BJ (cell line): ENCODE data around the gene GHRHR. TPM values are rescaled to one million over a fixed set of nuclear protein-coding genes. Genes with fewer than 3 reads are reported as not detected.

Source experiments
- CTCF ChIA-PET: fragments of 350-600 bp; formaldehyde crosslinking; extraction: SDS; loops from one replicate; lab custom pipeline; 2021; ENCODE audit warnings: antibody characterized with exemption, inconsistent platforms; lab: Yijun Ruan, JAX
- POLR2A ChIA-PET: fragments of 300-600 bp; sonication (Branson Sonifier 250); formaldehyde crosslinking; extraction: SDS; loops from one replicate; lab custom pipeline; 2021; ENCODE audit warnings: antibody characterized with exemption; lab: Charles Lee
- DNase-seq: peaks from one replicate; pipeline ENCODE4 v3.0.0-alpha.2; 2011; ENCODE audit warnings: low read depth
- H3K27me3 ChIP-seq: 2 replicates; pipeline ENCODE4 v1.6.0; 2011; ENCODE audit warnings: low read length; ENCODE audit not compliant: control insufficient read depth, insufficient read depth
- H3K36me3 ChIP-seq: 2 replicates; pipeline ENCODE4 v1.5.1; 2011; ENCODE audit warnings: low read length; ENCODE audit not compliant: control insufficient read depth, insufficient read depth
- H3K4me3 ChIP-seq: 2 replicates; pipeline ENCODE4 v1.5.1; 2011; ENCODE audit warnings: low read depth, mild to moderate bottlenecking, control low read depth, low read length
- polyA plus RNA-seq: library from polyadenylated mRNA; depleted of rRNA; stranded (reverse); fragments of >200 nt; gene quantifications from 2 replicates; pipeline ENCODE4 v1.2.3, GENCODE V29; 2011
- TF ChIP-seq, protein P1 (sequence below): IDR thresholded peaks from 2 replicates; pipeline ENCODE4 v1.5.1; 2011; ENCODE audit warnings: low read depth, mild to moderate bottlenecking, control low read depth, inconsistent platforms, low read length, moderate library complexity; ENCODE audit not compliant: insufficient read depth

The GHRHR gene
- polyA plus RNA-seq, 1 experiment, result not detected

DNA sequence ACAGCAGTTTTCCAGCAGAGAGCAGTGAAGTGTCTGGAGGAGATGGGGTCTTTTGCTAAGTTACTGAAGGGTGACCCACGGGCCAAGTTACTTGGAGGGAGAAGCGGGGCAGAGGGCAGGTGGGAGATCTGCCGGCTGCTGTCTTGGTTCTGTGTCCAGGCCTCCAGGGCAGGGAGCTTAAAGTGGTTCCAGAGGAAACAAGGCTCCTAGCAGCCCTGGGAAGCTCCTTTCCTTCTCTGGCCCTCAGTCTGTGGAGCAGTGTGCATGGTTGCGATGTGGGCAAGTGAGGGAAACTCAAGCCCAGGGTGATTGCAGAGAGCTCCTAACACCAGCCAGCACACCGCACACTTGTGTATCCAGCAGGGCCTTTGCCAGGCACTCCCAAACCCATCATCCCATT, 6.3 kb downstream of the GHRHR start:
- TF ChIP-seq, protein P1, sequence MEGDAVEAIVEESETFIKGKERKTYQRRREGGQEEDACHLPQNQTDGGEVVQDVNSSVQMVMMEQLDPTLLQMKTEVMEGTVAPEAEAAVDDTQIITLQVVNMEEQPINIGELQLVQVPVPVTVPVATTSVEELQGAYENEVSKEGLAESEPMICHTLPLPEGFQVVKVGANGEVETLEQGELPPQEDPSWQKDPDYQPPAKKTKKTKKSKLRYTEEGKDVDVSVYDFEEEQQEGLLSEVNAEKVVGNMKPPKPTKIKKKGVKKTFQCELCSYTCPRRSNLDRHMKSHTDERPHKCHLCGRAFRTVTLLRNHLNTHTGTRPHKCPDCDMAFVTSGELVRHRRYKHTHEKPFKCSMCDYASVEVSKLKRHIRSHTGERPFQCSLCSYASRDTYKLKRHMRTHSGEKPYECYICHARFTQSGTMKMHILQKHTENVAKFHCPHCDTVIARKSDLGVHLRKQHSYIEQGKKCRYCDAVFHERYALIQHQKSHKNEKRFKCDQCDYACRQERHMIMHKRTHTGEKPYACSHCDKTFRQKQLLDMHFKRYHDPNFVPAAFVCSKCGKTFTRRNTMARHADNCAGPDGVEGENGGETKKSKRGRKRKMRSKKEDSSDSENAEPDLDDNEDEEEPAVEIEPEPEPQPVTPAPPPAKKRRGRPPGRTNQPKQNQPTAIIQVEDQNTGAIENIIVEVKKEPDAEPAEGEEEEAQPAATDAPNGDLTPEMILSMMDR, result no peak
- Histone ChIP-seq H3K27me3 (peaks cover 25% of the 10 kb centered on the region), H3K4me3 (no peak overlapping the region), H3K36me3 (no peaks in the 10 kb centered on the region)
- POLR2A ChIA-PET, result no interaction called here
- CTCF ChIA-PET, result interaction anchor here (1.6 to 6.8 kb wide), 4 partner anchors 13 to 164 kb away, joined by 5 to 48 read pairs (median 6); no protein-coding TSS in a partner anchor
- no peak for DNase-seq

DNA sequence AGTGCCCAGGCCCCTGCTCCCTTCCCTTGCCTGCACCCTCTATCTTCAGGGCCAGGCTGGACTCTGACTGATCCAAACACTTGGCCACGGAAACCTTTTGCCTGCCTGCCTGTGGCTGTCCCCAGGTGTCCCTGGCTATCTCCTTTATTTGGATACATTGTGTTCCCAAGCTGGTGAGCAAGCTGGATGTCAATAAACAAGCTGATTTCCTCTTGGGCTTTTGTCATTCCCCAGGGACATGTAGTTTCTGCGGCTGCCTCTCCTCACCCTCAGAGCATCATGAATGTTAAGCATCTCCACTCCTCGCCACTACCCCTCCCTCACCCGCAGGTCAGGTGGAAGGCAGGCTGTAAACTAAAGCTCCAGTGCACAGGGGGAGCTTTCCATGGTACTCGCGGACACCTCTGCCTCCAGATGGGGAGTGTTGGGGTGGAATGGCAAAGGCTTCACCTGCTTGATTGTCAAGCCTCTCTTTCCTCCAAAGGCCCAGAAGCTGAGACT, 6.9 kb downstream of the GHRHR start:
- POLR2A ChIA-PET, result interaction anchor here (0.6 kb wide), 1 partner anchor 154 kb away, joined by 9 read pairs; no protein-coding TSS in a partner anchor
- no peak overlapping the region for H3K4me3 ChIP-seq
- TF ChIP-seq, protein P1, result no peak
- H3K27me3 ChIP-seq, result peaks cover 25% of the 10 kb centered on the region
- CTCF ChIA-PET, result interaction anchor here (0.7 to 6.8 kb wide), 4 partner anchors 12 to 164 kb away, joined by 3 to 48 read pairs (median 6); no protein-coding TSS in a partner anchor
- no peaks in the 10 kb centered on the region for H3K36me3 ChIP-seq
- no peak for DNase-seq

DNA sequence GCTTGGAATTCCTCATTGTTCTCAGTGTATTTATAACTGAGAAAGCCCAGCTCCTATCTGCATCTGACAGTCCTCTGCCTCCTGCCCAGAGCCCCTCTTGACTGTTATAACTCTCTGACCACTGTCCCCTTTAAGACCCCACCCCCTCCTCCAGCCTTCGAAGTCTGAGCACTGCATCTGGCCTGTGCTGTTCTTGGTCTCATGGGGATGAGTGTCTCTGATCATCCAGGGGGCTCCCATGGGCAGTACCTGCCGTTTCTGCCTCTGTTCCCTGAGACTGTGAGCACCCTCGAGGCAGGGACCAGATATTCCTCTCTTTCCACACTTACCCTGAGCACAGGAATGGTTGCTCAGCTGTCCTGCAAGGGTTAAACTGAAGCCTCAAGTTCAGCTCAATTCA, 7.7 kb downstream of the GHRHR start:
- TF ChIP-seq, protein P1, result no peak
- Histone ChIP-seq H3K27me3 (peaks cover 24% of the 10 kb centered on the region), H3K4me3 (no peak overlapping the region), H3K36me3 (no peaks in the 10 kb centered on the region)
- ChIA-PET CTCF (interaction anchor here (0.7 to 6.8 kb wide), 6 partner anchors 11 to 221 kb away, joined by 3 to 48 read pairs (median 6); no protein-coding TSS in a partner anchor), POLR2A (no interaction called here)
- DNase-seq, result no peak

DNA sequence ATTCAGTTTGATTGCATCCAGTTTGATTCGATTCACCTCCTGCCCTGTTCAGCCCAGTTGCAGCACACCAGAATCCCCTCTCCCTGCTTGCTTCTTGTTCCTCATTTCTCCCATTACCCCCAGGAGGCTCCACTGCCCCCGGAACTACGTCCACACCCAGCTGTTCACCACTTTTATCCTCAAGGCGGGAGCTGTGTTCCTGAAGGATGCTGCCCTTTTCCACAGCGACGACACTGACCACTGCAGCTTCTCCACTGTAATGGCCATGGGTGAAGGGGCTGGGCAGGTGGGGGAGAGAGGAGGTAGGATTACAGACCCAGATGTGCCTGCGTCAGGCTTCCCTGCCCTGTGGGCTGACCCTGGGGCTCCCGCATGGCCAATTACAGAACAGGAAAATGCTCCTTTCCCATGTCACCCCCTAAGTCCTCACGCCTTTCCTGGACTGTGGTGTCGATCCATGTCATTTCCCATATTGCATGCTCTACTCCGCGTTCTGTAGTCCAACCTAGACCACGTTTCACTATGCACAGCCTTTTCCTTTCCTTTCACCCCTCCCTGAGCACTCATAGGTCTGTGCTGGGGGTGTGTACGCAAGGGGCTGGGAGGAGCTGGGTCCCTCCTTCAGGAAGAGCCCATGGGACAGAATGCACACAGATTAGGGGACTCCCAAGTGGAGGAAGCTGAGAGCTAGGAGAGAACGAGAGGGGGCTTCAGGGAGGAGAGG, 8.2 kb downstream of the GHRHR start:
- H3K27me3 ChIP-seq, result peaks cover 22% of the 10 kb centered on the region
- no peaks in the 10 kb centered on the region for H3K36me3 ChIP-seq
- TF ChIP-seq, protein P1, result no peak
- H3K4me3 ChIP-seq, result no peak overlapping the region
- CTCF ChIA-PET, result interaction anchor here (0.7 to 6.8 kb wide), 6 partner anchors 11 to 227 kb away, joined by 3 to 48 read pairs (median 4); no protein-coding TSS in a partner anchor
- no peak for DNase-seq
- POLR2A ChIA-PET, result no interaction called here

DNA sequence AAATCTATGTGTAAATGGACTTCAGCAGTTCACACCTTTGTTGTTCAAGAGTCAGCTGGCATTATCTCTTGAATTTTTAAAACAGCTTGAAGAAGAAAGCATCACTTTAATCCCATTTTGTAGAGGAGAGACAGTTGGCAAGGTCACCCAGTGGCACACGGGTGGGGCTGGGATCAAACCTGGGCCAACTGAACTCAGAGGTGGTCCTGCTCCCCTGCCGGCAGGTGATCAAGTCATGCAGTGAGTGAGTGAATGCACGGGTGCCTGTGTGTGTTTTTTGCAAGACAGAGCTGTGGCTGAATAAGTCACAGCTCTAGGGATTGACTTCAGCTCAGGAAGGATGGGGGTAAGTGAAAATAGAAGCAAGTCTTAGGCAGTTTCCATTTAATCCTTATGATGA, 9.5 kb downstream of the GHRHR start:
- CTCF ChIA-PET, result interaction anchor here (0.6 to 6.8 kb wide), 11 partner anchors 9 to 177 kb away, joined by 3 to 48 read pairs (median 4); partner anchors contain the start of gene GHRHR
- no peak for DNase-seq
- Histone ChIP-seq H3K4me3 (no peak overlapping the region), H3K27me3 (peaks cover 16% of the 10 kb centered on the region), H3K36me3 (no peaks in the 10 kb centered on the region)
- POLR2A ChIA-PET, result no interaction called here
- TF ChIP-seq, protein P1, result no peak
